Neural cell (in vitro differentiated cells): ENCODE measurements around the gene LINC00237.

Source experiments
- EP300 ChIP-seq: fragments of 450-650 bp; conservative IDR thresholded peaks from 2 replicates; pipeline ENCODE4 v1.6.1; 2014; ENCODE audit warnings: antibody characterized with exemption, mild to moderate bottlenecking, moderate library complexity; ENCODE audit not compliant: poor library complexity, severe bottlenecking
- EZH2 ChIP-seq: fragments of 200-600, 300-800 bp; shearing (Covaris generic), sonication (generic); IDR thresholded peaks from 2 replicates; pipeline ENCODE4 v1.6.1; 2014; ENCODE audit warnings: antibody characterized with exemption, low read length, borderline replicate concordance, mild to moderate bottlenecking; ENCODE audit not compliant: insufficient read depth, poor library complexity, severe bottlenecking
- POLR2AphosphoS5 ChIP-seq: IDR thresholded peaks from 2 replicates; pipeline ENCODE4 v1.6.1; 2012
- SMC3 ChIP-seq: fragments of 450-650 bp; conservative IDR thresholded peaks from 2 replicates; pipeline ENCODE4 v1.6.1; 2014; ENCODE audit warnings: antibody characterized with exemption, mild to moderate bottlenecking, moderate library complexity; ENCODE audit not compliant: poor library complexity
- TAF1 ChIP-seq: IDR thresholded peaks from 2 replicates; pipeline ENCODE4 v1.6.1; 2012; ENCODE audit warnings: low read depth
- TF ChIP-seq, protein P1 (sequence below): fragments of 450-650 bp; IDR thresholded peaks from 2 replicates; pipeline ENCODE4 v1.5.1; 2014; ENCODE audit warnings: antibody characterized with exemption, mild to moderate bottlenecking, moderate library complexity; ENCODE audit not compliant: poor library complexity, severe bottlenecking
- TF ChIP-seq, protein P2 (sequence below): IDR thresholded peaks from 2 replicates; pipeline ENCODE4 v1.6.1; 2012; ENCODE audit warnings: borderline replicate concordance

- TF ChIP-seq POLR2AphosphoS5 (no peak), TAF1 (no peak), SMC3 (peak; percentile 31), EZH2 (no peak), EP300 (no peak)
- TF ChIP-seq, protein P1, sequence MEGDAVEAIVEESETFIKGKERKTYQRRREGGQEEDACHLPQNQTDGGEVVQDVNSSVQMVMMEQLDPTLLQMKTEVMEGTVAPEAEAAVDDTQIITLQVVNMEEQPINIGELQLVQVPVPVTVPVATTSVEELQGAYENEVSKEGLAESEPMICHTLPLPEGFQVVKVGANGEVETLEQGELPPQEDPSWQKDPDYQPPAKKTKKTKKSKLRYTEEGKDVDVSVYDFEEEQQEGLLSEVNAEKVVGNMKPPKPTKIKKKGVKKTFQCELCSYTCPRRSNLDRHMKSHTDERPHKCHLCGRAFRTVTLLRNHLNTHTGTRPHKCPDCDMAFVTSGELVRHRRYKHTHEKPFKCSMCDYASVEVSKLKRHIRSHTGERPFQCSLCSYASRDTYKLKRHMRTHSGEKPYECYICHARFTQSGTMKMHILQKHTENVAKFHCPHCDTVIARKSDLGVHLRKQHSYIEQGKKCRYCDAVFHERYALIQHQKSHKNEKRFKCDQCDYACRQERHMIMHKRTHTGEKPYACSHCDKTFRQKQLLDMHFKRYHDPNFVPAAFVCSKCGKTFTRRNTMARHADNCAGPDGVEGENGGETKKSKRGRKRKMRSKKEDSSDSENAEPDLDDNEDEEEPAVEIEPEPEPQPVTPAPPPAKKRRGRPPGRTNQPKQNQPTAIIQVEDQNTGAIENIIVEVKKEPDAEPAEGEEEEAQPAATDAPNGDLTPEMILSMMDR, result peak; percentile 57
- TF ChIP-seq, protein P2, sequence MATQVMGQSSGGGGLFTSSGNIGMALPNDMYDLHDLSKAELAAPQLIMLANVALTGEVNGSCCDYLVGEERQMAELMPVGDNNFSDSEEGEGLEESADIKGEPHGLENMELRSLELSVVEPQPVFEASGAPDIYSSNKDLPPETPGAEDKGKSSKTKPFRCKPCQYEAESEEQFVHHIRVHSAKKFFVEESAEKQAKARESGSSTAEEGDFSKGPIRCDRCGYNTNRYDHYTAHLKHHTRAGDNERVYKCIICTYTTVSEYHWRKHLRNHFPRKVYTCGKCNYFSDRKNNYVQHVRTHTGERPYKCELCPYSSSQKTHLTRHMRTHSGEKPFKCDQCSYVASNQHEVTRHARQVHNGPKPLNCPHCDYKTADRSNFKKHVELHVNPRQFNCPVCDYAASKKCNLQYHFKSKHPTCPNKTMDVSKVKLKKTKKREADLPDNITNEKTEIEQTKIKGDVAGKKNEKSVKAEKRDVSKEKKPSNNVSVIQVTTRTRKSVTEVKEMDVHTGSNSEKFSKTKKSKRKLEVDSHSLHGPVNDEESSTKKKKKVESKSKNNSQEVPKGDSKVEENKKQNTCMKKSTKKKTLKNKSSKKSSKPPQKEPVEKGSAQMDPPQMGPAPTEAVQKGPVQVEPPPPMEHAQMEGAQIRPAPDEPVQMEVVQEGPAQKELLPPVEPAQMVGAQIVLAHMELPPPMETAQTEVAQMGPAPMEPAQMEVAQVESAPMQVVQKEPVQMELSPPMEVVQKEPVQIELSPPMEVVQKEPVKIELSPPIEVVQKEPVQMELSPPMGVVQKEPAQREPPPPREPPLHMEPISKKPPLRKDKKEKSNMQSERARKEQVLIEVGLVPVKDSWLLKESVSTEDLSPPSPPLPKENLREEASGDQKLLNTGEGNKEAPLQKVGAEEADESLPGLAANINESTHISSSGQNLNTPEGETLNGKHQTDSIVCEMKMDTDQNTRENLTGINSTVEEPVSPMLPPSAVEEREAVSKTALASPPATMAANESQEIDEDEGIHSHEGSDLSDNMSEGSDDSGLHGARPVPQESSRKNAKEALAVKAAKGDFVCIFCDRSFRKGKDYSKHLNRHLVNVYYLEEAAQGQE, result no peak
Observed at GRCh38 chr20:21125849-21126580, 19.9 kb upstream of the LINC00237 start, which contains the start of gene KIZ.
